Measurements from ENCODE around the gene STAT3. TPM values are rescaled to one million over a fixed set of nuclear protein-coding genes. Genes with fewer than 3 reads are reported as not detected.
"Not testable (repeated sequence)": the region's sequence is repeated elsewhere in the genome, so short reads cannot be mapped to it uniquely, and the experiment has no call there.

Gene STAT3
- total RNA-seq, 8 experiments from 2014 or later = 31.4 to 386 (median 106) TPM

DNA sequence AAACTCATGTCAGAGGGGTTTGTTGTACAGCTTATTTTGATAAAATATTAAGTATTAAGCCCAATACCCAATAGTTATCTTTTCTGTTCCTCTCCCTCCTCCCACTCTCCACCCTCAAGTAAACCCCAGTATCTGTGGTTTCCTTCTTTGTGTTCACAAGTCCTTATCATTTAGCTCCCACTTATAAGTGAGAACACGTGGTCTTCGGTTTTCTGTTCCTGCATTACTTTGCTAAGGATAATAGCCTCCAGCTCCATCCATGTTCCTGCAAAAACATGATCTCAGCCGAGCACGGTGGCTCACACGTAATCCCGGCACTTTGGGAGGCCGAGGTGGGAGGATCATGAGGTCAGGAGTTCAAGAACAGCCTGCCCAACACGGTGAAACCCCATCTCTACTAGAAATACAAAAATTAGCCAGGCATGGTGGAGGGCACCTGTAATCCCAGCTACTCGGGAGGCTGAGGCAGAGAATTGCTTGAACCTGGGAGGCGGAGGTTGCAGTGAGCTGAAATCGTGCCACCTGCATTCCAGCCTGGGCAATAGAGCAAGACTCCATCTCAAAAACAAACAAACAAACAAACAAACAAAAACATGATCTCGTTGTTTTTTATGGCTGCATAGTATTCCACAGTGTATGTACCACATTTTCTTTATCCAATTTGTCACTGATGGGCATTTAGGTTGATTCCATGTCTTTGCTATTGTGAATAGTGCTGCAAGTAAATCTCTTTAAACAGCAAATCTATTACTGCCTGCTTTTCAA lies 19.3 kb downstream of the STAT3 start:
- H3K4me3 ChIP-seq; ATAC-seq (replicated peaks in 6 of 8); H3K27ac ChIP-seq; H3K4me1 ChIP-seq (replicated peaks in 1 of 2); in situ Hi-C loops (cut with MboI; ENCODE audit: low pct_unique_long_range_greater_than_20kb in 2 of 9, low sequenced_read_pairs in 9 of 9, unreplicated experiment in 9 of 9): not testable (repeated sequence)
- WGBS, 10 experiments = 40 to 100% (median 86%) methylated on average over 1 to 12 of the region's 12 CpGs; no CpG with 5 or more reads in 1 of the 10 experiments

GRCh38 chr17:42368310-42368709 lies 19.9 kb downstream of the STAT3 start:
- in situ Hi-C loops (cut with MboI; ENCODE audit: low pct_unique_long_range_greater_than_20kb in 2 of 9, low sequenced_read_pairs in 9 of 9, unreplicated experiment in 9 of 9); H3K4me1 ChIP-seq (replicated peaks in 1 of 2); H3K4me3 ChIP-seq; H3K27ac ChIP-seq; ATAC-seq (replicated peaks in 6 of 8): not testable (repeated sequence)
- WGBS, 10 experiments = 17 to 96% (median 66%) methylated on average over 1 to 5 of the region's 5 CpGs; no CpG with 5 or more reads in 1 of the 10 experiments

DNA sequence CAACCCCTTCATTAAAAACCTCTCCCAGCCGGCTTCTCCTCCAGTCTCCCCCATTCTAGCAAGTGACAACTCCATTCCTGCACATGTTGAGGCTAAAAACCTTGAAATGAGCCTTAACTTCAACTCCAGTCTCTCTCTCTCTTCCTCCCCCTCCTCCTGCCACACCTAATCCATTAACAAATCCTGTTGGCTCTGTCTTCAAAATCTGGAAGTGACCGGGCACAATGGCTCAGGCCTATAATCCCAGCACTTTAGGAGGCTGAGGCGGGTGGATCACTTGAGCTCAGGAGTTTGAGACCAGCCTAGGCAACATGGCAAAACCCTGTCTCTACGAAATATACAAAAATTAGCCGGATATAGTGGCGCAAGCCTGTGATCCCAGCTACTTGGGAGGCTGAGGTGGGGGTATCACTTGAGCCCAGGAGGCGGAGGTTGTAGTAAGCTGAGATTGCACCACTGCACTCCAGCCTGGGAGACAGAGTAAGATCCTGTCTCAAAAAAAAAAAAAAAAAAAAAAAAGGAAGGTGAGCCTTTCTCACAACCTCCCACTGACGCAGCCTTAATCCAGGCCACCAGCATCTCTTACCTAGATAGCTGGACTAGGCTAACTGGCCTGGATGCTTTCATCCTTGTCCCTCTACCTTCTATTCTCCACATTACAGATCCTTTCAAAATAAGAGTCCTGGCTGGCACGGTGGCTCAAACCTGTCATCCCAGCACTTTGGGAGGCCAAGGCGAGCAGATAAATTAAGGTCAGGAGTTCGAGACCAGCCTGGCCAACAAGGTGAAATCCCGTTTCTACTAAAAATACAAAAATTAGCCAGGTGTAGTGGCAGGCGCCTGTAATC lies 21.8 kb downstream of the STAT3 start:
- H3K27ac ChIP-seq; ATAC-seq (replicated peaks in 6 of 8); in situ Hi-C loops (cut with MboI; ENCODE audit: low pct_unique_long_range_greater_than_20kb in 2 of 9, low sequenced_read_pairs in 9 of 9, unreplicated experiment in 9 of 9); H3K4me3 ChIP-seq: not testable (repeated sequence)
- 66 to 100% (median 84%) methylated on average over 1 to 10 of the region's 13 CpGs; no CpG with 5 or more reads in 1 of the 10 experiments for WGBS, 10 experiments
- H3K4me1 ChIP-seq (replicated peaks in 1 of 2) = peaks cover 11 to 12% of the 10 kb centered on the region in 2 donors

DNA sequence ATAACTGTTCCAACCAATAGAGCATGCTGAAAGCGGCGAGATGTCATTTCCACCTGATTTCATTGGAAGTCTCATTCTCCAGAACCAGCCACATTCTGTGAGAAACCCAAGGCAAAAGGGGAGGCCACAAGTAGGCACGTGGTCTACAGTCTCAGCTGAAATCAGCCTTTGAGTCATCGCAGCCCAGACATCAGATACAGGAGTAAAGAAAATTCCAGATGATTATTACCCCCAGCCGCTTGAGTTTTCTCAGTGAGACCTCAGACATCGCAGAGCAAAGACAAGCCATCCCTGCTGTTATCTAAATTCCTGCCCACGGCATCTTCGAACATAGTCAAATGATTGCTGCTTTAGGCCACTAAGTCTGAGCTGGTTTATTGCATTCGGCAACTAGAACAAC lies 23.1 kb downstream of the STAT3 start:
- WGBS, 10 experiments = 60 to 100% (median 93%) methylated on average over 1 to 8 of the region's 9 CpGs
- H3K27ac ChIP-seq = no peak overlapping the region
- no peak overlapping the region for H3K4me3 ChIP-seq
- ATAC-seq (replicated peaks in 6 of 8) = peak in 2 of 8 experiments; percentile 10 to 15
- peaks cover 13% of the 10 kb centered on the region in 2 donors for H3K4me1 ChIP-seq (replicated peaks in 1 of 2)
- in situ Hi-C loops (cut with MboI; ENCODE audit: low pct_unique_long_range_greater_than_20kb in 2 of 9, low sequenced_read_pairs in 9 of 9, unreplicated experiment in 9 of 9) = no loop called here

GRCh38 chr17:42363767-42364585 lies 24.3 kb downstream of the STAT3 start:
- no peak overlapping the region for H3K4me3 ChIP-seq
- in situ Hi-C loops (cut with MboI; ENCODE audit: low pct_unique_long_range_greater_than_20kb in 2 of 9, low sequenced_read_pairs in 9 of 9, unreplicated experiment in 9 of 9) = no loop called here
- no peak for ATAC-seq (replicated peaks in 6 of 8)
- WGBS, 10 experiments = 65 to 100% (median 91%) methylated on average over 1 to 5 of the region's 7 CpGs
- H3K27ac ChIP-seq = no peak overlapping the region
- peaks cover 13% of the 10 kb centered on the region in 2 donors for H3K4me1 ChIP-seq (replicated peaks in 1 of 2)

DNA sequence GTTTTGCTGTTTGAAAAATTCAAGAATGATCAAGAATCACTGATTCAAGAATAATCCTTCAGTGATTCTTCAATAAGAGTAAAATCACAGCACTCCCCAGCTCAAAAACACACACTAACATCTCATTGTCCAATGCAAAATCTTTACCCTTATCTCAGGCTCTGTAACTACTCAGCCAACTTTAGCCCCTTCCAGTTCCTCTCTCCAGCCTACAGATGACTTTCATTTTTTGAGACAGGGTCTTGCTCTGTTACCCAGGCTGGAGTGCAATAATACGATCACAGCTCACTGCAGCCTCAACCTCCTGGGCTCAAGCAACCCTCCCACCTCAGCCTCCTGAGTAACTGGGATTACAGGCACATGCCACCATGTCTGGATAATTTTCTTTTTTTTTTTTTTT lies 25.0 kb downstream of the STAT3 start:
- 100% methylated on average over 1 of the region's 1 CpG; no CpG with 5 or more reads in 6 of the 10 experiments for WGBS, 10 experiments
- peaks cover 13% of the 10 kb centered on the region in 2 donors for H3K4me1 ChIP-seq (replicated peaks in 1 of 2)
- no peak for ATAC-seq (replicated peaks in 6 of 8)
- in situ Hi-C loops (cut with MboI; ENCODE audit: low pct_unique_long_range_greater_than_20kb in 2 of 9, low sequenced_read_pairs in 9 of 9, unreplicated experiment in 9 of 9) = no loop called here
- H3K27ac ChIP-seq = no peak overlapping the region
- H3K4me3 ChIP-seq = no peak overlapping the region

GRCh38 chr17:42362245-42362961 lies 25.8 kb downstream of the STAT3 start:
- Histone ChIP-seq H3K27ac (peak overlapping the region in 1 of 2 donors; percentile 14), H3K4me1 (replicated peaks in 1 of 2) (peaks cover 9 to 13% of the 10 kb centered on the region in 2 donors), H3K4me3 (no peak overlapping the region)
- in situ Hi-C loops (cut with MboI; ENCODE audit: low pct_unique_long_range_greater_than_20kb in 2 of 9, low sequenced_read_pairs in 9 of 9, unreplicated experiment in 9 of 9) = no loop called here
- 28 to 100% (median 79%) methylated on average over 2 to 6 of the region's 7 CpGs; no CpG with 5 or more reads in 3 of the 10 experiments for WGBS, 10 experiments
- peak; percentile 23 to 86 (median 40) for ATAC-seq (replicated peaks in 6 of 8)

- Histone ChIP-seq H3K4me1 (replicated peaks in 1 of 2) (peaks cover 9 to 13% of the 10 kb centered on the region in 2 donors), H3K27ac (no peak overlapping the region), H3K4me3 (no peak overlapping the region)
- in situ Hi-C loops (cut with MboI; ENCODE audit: low pct_unique_long_range_greater_than_20kb in 2 of 9, low sequenced_read_pairs in 9 of 9, unreplicated experiment in 9 of 9) = no loop called here
- 0 to 40% (median 0%) methylated on average over 1 to 2 of the region's 2 CpGs; no CpG with 5 or more reads in 4 of the 10 experiments for WGBS, 10 experiments
- peak; percentile 8 to 91 (median 74) for ATAC-seq (replicated peaks in 6 of 8)
These were observed 26.5 kb downstream of the STAT3 start for GRCh38 chr17:42361781-42362186.

GRCh38 chr17:42360388-42360787 lies 27.9 kb downstream of the STAT3 start:
- ATAC-seq (replicated peaks in 6 of 8); H3K4me3 ChIP-seq: not testable (repeated sequence)

GRCh38 chr17:42359133-42359532 lies 29.1 kb downstream of the STAT3 start:
- Histone ChIP-seq H3K4me3 (no peak overlapping the region), H3K4me1 (replicated peaks in 1 of 2) (peaks cover 9 to 13% of the 10 kb centered on the region in 2 donors), H3K27ac (no peak overlapping the region)
- 42 to 95% (median 81%) methylated on average over 2 to 7 of the region's 7 CpGs; no CpG with 5 or more reads in 3 of the 10 experiments for WGBS, 10 experiments
- in situ Hi-C loops (cut with MboI; ENCODE audit: low pct_unique_long_range_greater_than_20kb in 2 of 9, low sequenced_read_pairs in 9 of 9, unreplicated experiment in 9 of 9) = no loop called here
- no peak for ATAC-seq (replicated peaks in 6 of 8)

More at GRCh38 chr17:42360388-42360787, 27.9 kb downstream of the STAT3 start:
- H3K4me1 ChIP-seq (replicated peaks in 1 of 2) = peaks cover 9 to 13% of the 10 kb centered on the region in 2 donors
- H3K27ac ChIP-seq; in situ Hi-C loops (cut with MboI; ENCODE audit: low pct_unique_long_range_greater_than_20kb in 2 of 9, low sequenced_read_pairs in 9 of 9, unreplicated experiment in 9 of 9): not testable (repeated sequence)
- 80 to 100% methylated on average over 1 to 2 of the region's 2 CpGs; no CpG with 5 or more reads in 8 of the 10 experiments for WGBS, 10 experiments

DNA sequence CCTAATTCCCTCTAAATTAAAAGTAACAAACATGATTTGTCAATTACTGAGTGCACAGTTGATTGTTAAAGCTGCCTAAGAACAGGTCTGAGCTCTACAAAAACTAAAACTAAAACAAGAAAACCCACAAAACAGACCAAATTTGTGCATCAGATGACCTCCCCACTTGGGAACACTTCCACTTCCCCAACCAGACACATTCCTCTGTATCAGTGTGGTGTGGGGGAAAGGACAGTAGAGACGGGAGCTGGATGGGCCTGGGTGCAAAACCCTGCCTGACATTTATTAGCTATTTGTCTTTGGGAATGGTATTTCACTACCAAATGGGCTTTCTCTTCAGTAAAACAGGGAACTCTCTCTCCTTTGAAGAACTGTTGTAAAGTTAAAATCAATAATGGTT lies 29.8 kb downstream of the STAT3 start:
- in situ Hi-C loops (cut with MboI; ENCODE audit: low pct_unique_long_range_greater_than_20kb in 2 of 9, low sequenced_read_pairs in 9 of 9, unreplicated experiment in 9 of 9) = no loop called here
- no peak for ATAC-seq (replicated peaks in 6 of 8)
- WGBS, 10 experiments = 63 to 78% methylated on average over 1 of the region's 1 CpG; no CpG with 5 or more reads in 8 of the 10 experiments

More for the DNA sequence above, 29.8 kb downstream of the STAT3 start:
- Histone ChIP-seq H3K4me3 (no peak overlapping the region), H3K27ac (no peak overlapping the region), H3K4me1 (replicated peaks in 1 of 2) (peaks cover 9 to 13% of the 10 kb centered on the region in 2 donors)

Data from motor neuron (in vitro differentiated cells).